K562 (cell line): ENCODE results near the gene LPA. TPM values are rescaled to one million over a fixed set of nuclear protein-coding genes. Genes with fewer than 3 reads are reported as not detected.

Experiments used
- ATAC-seq: fragments of 200-7000 bp; cut with Tn5 transposase; 3 replicates; pipeline ENCODE4 v1.9.1; 2020; ENCODE audit warnings: moderate library complexity
- BruUV-seq: library from RNA; stranded (reverse); fragments of 400-500 nt; replicated peaks from 2 replicates; lab custom pipeline; 2021; lab: Mats Ljungman, UMichigan
- CTCF ChIA-PET: fragments of 300-600 bp; formaldehyde crosslinking; extraction: SDS; loops from one replicate; lab custom pipeline; 2021; ENCODE audit warnings: low intra/inter-chr PET ratio; lab: Yijun Ruan, JAX
- POLR2A ChIA-PET: fragments of 300-600, 350-650 bp; sonication (Branson Sonifier 250); formaldehyde crosslinking; extraction: SDS; loops from one replicate; lab custom pipeline; 2021; ENCODE audit warnings: antibody characterized with exemption, inconsistent platforms; lab: Yijun Ruan, JAX
- DNase-seq, 4 experiments: peaks; one replicate each; pipeline versions ENCODE4 v3.0.0 to v3.0.0-alpha.2; 2011 to 2018; ENCODE audit warnings: low spot score in 3 of 4, mixed read lengths in 3 of 4; ENCODE audit errors: extremely low read depth in 1 of 4
- FAIRE-seq: peaks from 2 replicates; lab custom pipeline; 2011; peaks lifted over from hg19 to GRCh38; lab: Jason Lieb, UNC
- H2AFZ ChIP-seq: 2 replicates; pipeline ENCODE4 v1.6.0; 2011; ENCODE audit warnings: low read depth, low read length, control low read depth, inconsistent platforms
- H3K27ac ChIP-seq: fragments of 200-600 bp; 3 replicates; pipeline ENCODE4 v1.8.0; 2011; ENCODE audit warnings: low read depth, mild to moderate bottlenecking, control low read depth, inconsistent platforms, low read length, moderate library complexity, mixed read lengths; ENCODE audit errors: extremely low read depth
- H3K27me3 ChIP-seq, 2 experiments: fragments of 300-600 bp in 1 of 2; 2 replicates in 1 of 2; 3 replicates in 1 of 2; pipeline versions ENCODE4 v1.6.0 to v1.8.0; 2011; ENCODE audit warnings: inconsistent platforms in 2 of 2, low read length in 2 of 2, mild to moderate bottlenecking in 1 of 2, mixed read lengths in 1 of 2, moderate library complexity in 1 of 2; ENCODE audit not compliant: control insufficient read depth in 2 of 2, insufficient read depth in 2 of 2
- H3K36me3 ChIP-seq: fragments of 300-600 bp; 3 replicates; pipeline ENCODE4 v1.8.0; 2011; ENCODE audit warnings: mild to moderate bottlenecking, low read length, inconsistent platforms; ENCODE audit not compliant: control insufficient read depth, insufficient read depth
- H3K4me1 ChIP-seq, 2 experiments: fragments of 200-600 bp in 1 of 2; replicated peaks in 1 of 2; 2 replicates in 1 of 2; 3 replicates in 1 of 2; pipeline versions ENCODE4 v1.5.1 to v1.8.0; 2011; ENCODE audit warnings: inconsistent platforms in 2 of 2, low read length in 2 of 2, mild to moderate bottlenecking in 1 of 2, mixed read lengths in 1 of 2, moderate library complexity in 1 of 2; ENCODE audit not compliant: control insufficient read depth in 2 of 2, insufficient read depth in 2 of 2
- H3K4me2 ChIP-seq: 2 replicates; pipeline ENCODE4 v1.6.1; 2011; ENCODE audit warnings: low read length, control low read depth, inconsistent platforms, mixed read lengths; ENCODE audit not compliant: insufficient read depth
- H3K4me3 ChIP-seq: fragments of 200-600 bp; sonication (generic), shearing (Covaris generic); 2 replicates; pipeline ENCODE4 v1.5.1; 2016; ENCODE audit warnings: control low read depth, inconsistent platforms
- H3K79me2 ChIP-seq: fragments of 200-600 bp; 3 replicates; pipeline ENCODE4 v1.8.0; 2011; ENCODE audit warnings: low read length, inconsistent platforms; ENCODE audit not compliant: control insufficient read depth, insufficient read depth
- H3K9ac ChIP-seq, 2 experiments: 2 replicates each; pipeline versions ENCODE4 v1.6.0 to v1.6.1; 2011; ENCODE audit warnings: low read depth in 2 of 2, low read length in 2 of 2, control low read depth in 1 of 2, inconsistent platforms in 1 of 2, mild to moderate bottlenecking in 1 of 2, mixed read lengths in 1 of 2; ENCODE audit not compliant: insufficient read depth in 1 of 2
- H3K9me1 ChIP-seq: one replicate; pipeline ENCODE4 v1.6.0; 2011; ENCODE audit warnings: inconsistent platforms, mild to moderate bottlenecking, low read length, moderate library complexity; ENCODE audit not compliant: control insufficient read depth, insufficient read depth
- H3K9me3 ChIP-seq: replicated peaks from 2 replicates; pipeline ENCODE4 v1.5.1; 2011; ENCODE audit warnings: low read depth, low read length, inconsistent platforms; ENCODE audit not compliant: control insufficient read depth, insufficient read depth
- H4K20me1 ChIP-seq: replicated peaks from 2 replicates; pipeline ENCODE4 v1.6.1; 2011; ENCODE audit warnings: low read length, inconsistent platforms, mixed read lengths; ENCODE audit not compliant: control insufficient read depth, insufficient read depth
- ATF2 ChIP-seq: sonication (generic); formaldehyde crosslinking; IDR thresholded peaks from 2 replicates; pipeline ENCODE4 v1.8.1; 2022; ENCODE audit warnings: missing genetic modification reagents
- CXXC5 ChIP-seq: fragments of 250-450 bp; sonication (Bioruptor Pico); IDR thresholded peaks from 2 replicates; pipeline ENCODE4 v1.8.0; 2022; ENCODE audit warnings: inconsistent platforms, mild to moderate bottlenecking, moderate library complexity
- MTA2 ChIP-seq: fragments of 450-650 bp; IDR thresholded peaks from 2 replicates; pipeline ENCODE4 v1.6.1; 2016; ENCODE audit warnings: low read depth
- OTX1 ChIP-seq: fragments of 450-650 bp; formaldehyde crosslinking; IDR thresholded peaks from 2 replicates; pipeline ENCODE4 v1.4.0; 2022; ENCODE audit warnings: mild to moderate bottlenecking
- SMARCA4 ChIP-seq: fragments of 450-650 bp; IDR thresholded peaks from 2 replicates; pipeline ENCODE4 v1.6.1; 2016
- WGBS: fragments of 100-300 bp; shearing (Covaris generic); methylation state at CpG from one replicate; pipeline ENCODE4 v1.1.6; 2016; ENCODE audit warnings: low coverage, mixed read lengths; ENCODE audit not compliant: insufficient coverage; ENCODE audit errors: missing lambda C conversion rate; 5-methylcytosine and 5-hydroxymethylcytosine counted together
- in situ Hi-C: fragments of 300-500 bp; cut with MboI; formaldehyde crosslinking; loops from 4 replicates; pipeline ENCODE4 v1.15.0; 2018; ENCODE audit warnings: inconsistent platforms, mixed read lengths
- intact Hi-C: fragments of 100-400 bp; cut with micrococcal nuclease; formaldehyde crosslinking; loops from 2 replicates; pipeline ENCODE4 v1.14.2; 2022
- polyA plus RNA-seq, 8 experiments: library from polyadenylated mRNA; depleted of rRNA in 4 of 8; stranded (reverse) in 5 of 8; unstranded in 3 of 8; fragments of >200 nt; fragmentation: Nextera tagmentation in 2 of 8; fragmentation: Illumina TruSeq in 1 of 8; extraction: Ambion mirVana in 2 of 8; extraction: Trizol in 1 of 8; gene quantifications; 2 replicates each; pipeline versions ENCODE4 v1.2.1 to v1.2.3, GENCODE V29; 2011 to 2014; ENCODE audit warnings: inconsistent platforms in 1 of 8, missing spikeins in 1 of 8
- total RNA-seq, 7 experiments: library from RNA; depleted of rRNA in 6 of 7; stranded (reverse); fragments of >200 nt in 6 of 7; fragmentation: Illumina TruSeq in 2 of 7; extraction: Trizol in 2 of 7; gene quantifications; 2 replicates each; pipeline versions ENCODE4 v1.2.1 to v1.2.3, GENCODE V29; 2011 to 2021; ENCODE audit warnings: low replicate concordance in 1 of 7
- TF ChIP-seq, protein P1 (sequence below): fragments of 250-450 bp; sonication (Bioruptor Pico); IDR thresholded peaks from 2 replicates; pipeline ENCODE4 v1.9.0; 2021; ENCODE audit warnings: mild to moderate bottlenecking, inconsistent platforms

The LPA gene
- total and polyA plus RNA-seq, 9 of the 15 experiments (the other 6 are each of a cell fraction or from before 2014, with no cell fraction given), result 0.01 to 0.18 (median 0.07) TPM; not detected in 6

DNA sequence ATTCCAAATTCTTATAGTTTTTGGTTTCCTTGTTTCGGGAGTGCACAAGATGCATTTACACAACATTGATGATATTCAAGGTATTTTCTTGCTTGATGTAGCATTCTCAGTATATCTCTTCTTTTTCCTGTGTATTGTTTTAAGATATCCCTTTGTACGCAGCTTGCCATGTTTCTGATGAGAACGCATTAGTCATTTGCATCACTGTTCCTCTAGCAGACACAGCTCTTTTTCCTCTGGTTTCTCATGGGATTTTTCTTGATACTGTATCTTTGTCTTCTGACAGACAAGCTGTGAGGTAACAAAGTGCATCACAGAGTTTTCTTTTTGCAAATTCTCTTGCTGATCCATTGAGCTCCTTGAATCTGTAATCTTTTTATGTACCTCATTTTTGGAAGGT is 169.5 kb downstream of the LPA start:
- intact Hi-C loops (no loop called here), in situ Hi-C loops (no loop called here)
- H3K9me3 ChIP-seq, result no peaks in the 10 kb centered on the region
- CTCF ChIA-PET, result no interaction called here
- H3K79me2 ChIP-seq, result no peaks in the 10 kb centered on the region
- H3K9me1 ChIP-seq, result no peaks in the 10 kb centered on the region
- H3K27me3 ChIP-seq, result peaks cover 0 to 5% of the 10 kb centered on the region in 2 experiments; a peak in 1 of 5 replicates
- ATAC-seq, result no peak
- H3K9ac ChIP-seq, result no peak overlapping the region
- 12% methylated on average over 3 of the region's 3 CpGs for WGBS
- no peak overlapping the region for H3K4me3 ChIP-seq
- H3K36me3 ChIP-seq, result no peaks in the 10 kb centered on the region
- H2AFZ ChIP-seq, result no peak overlapping the region
- no peak overlapping the region for H3K27ac ChIP-seq
- no TSS peak for BruUV-seq
- no peak for FAIRE-seq
- no peaks in the 10 kb centered on the region for H3K4me1 ChIP-seq
- POLR2A ChIA-PET, result interaction anchor here (0.7 to 1.1 kb wide), 2 partner anchors 24 to 216 kb away, joined by 3 read pairs; no protein-coding TSS in a partner anchor
- no peak for TF ChIP-seq ATF2
- TF ChIP-seq CXXC5, result no peak
- no peak for TF ChIP-seq MTA2
- no peak for TF ChIP-seq SMARCA4
- DNase-seq, result no peak
- no peaks in the 10 kb centered on the region for H4K20me1 ChIP-seq
- H3K4me2 ChIP-seq, result no peak overlapping the region

DNA sequence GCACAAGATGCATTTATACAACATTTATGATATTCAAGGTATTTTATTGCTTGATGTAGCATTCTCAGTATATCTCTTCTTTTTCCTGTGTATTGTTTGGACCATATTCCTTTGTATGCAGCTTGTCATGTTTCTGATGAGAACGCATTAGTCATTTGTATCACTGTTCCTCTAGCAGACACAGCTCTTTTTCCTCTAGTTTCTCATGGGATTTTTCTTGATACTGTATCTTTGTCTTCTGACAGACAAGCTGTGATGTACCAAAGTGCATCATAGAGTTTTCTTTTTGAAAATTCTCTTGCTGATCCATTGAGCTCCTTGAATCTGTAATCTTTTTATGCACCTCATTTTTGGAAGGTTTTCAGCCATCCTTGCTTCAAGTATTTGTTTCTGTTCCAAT is 175.0 kb downstream of the LPA start:
- no peak overlapping the region for H3K4me2 ChIP-seq
- no TSS peak for BruUV-seq
- 16% methylated on average over 1 of the region's 1 CpG for WGBS
- ATAC-seq (no peak), DNase-seq (no peak), FAIRE-seq (no peak)
- TF ChIP-seq OTX1 (CRISPR knock-in tag), result no peak
- TF ChIP-seq, protein P1, sequence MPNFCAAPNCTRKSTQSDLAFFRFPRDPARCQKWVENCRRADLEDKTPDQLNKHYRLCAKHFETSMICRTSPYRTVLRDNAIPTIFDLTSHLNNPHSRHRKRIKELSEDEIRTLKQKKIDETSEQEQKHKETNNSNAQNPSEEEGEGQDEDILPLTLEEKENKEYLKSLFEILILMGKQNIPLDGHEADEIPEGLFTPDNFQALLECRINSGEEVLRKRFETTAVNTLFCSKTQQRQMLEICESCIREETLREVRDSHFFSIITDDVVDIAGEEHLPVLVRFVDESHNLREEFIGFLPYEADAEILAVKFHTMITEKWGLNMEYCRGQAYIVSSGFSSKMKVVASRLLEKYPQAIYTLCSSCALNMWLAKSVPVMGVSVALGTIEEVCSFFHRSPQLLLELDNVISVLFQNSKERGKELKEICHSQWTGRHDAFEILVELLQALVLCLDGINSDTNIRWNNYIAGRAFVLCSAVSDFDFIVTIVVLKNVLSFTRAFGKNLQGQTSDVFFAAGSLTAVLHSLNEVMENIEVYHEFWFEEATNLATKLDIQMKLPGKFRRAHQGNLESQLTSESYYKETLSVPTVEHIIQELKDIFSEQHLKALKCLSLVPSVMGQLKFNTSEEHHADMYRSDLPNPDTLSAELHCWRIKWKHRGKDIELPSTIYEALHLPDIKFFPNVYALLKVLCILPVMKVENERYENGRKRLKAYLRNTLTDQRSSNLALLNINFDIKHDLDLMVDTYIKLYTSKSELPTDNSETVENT, result no peak
- intact Hi-C loops (no loop called here), in situ Hi-C loops (no loop called here)
- H3K79me2 ChIP-seq, result no peaks in the 10 kb centered on the region
- POLR2A ChIA-PET, result no interaction called here
- no peaks in the 10 kb centered on the region for H3K36me3 ChIP-seq
- H3K4me1 ChIP-seq, result no peaks in the 10 kb centered on the region
- no peaks in the 10 kb centered on the region for H4K20me1 ChIP-seq
- H3K27me3 ChIP-seq, result no peaks in the 10 kb centered on the region; a peak in 1 of 5 replicates
- no peak overlapping the region for H3K27ac ChIP-seq
- no peak overlapping the region for H3K4me3 ChIP-seq
- H3K9me1 ChIP-seq, result no peaks in the 10 kb centered on the region
- H2AFZ ChIP-seq, result no peak overlapping the region
- CTCF ChIA-PET, result no interaction called here
- no peaks in the 10 kb centered on the region for H3K9me3 ChIP-seq
- no peak overlapping the region for H3K9ac ChIP-seq
